K562 (cell line): ENCODE measurements around the gene ABCC1.

ENCODE experiments used
- BRCA1 ChIP-seq, 2 experiments: fragments of 450-650 bp in 1 of 2; sonication (generic) in 1 of 2; formaldehyde crosslinking in 1 of 2; IDR thresholded peaks; 2 replicates each; pipeline versions ENCODE4 v1.5.0 to v1.6.1; 2017 to 2020; ENCODE audit warnings: mild to moderate bottlenecking in 1 of 2, missing genetic modification reagents in 1 of 2
- POLR2AphosphoS5 ChIP-seq: IDR thresholded peaks from 2 replicates; pipeline ENCODE4 v1.6.1; 2011; ENCODE audit warnings: mild to moderate bottlenecking, low read depth, low read length, moderate library complexity; ENCODE audit not compliant: control insufficient read depth, insufficient read depth
- ZNF696 ChIP-seq: fragments of 250-450 bp; sonication (Bioruptor Pico); conservative IDR thresholded peaks from 2 replicates; pipeline ENCODE4 v1.4.0; 2020; ENCODE audit warnings: mild to moderate bottlenecking, moderate library complexity
- TF ChIP-seq, protein P1 (sequence below): fragments of 450-650 bp; IDR thresholded peaks from 2 replicates; pipeline ENCODE4 v1.6.1; 2016; ENCODE audit warnings: borderline replicate concordance
- TF ChIP-seq, protein P2 (sequence below): sonication (generic); formaldehyde crosslinking; IDR thresholded peaks from 2 replicates; pipeline ENCODE4 v1.8.1; 2022; ENCODE audit warnings: missing genetic modification reagents

DNA sequence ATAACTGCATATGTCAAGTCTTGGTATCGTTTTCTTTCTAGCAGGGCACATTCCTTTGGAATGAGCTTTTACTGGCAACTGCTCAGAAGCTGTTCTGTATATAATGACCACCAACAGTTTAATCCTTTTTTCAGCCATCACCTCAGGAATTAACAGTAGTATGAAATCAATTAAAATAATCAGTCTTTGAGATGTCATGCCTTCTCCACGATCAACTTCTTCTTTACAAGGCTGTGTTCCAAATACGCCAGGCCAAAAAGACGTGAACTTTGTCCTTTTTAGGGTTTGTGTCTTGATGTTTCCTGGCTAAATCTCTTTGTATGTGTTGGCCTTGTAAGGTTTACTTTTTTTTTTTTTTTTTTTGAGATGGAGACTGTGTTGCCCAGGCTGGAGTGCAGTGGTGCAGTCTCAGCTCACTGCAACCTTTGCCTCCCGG lies 54.9 kb downstream of the ABCC1 start:
- TF ChIP-seq ZNF696 (no peak), BRCA1 (IDR thresholded peaks at IDR 0.05) (no peak), BRCA1 (CRISPR knock-in tag; IDR thresholded peaks at IDR 0.05) (no peak), POLR2AphosphoS5 (no peak)
- TF ChIP-seq, protein P1, sequence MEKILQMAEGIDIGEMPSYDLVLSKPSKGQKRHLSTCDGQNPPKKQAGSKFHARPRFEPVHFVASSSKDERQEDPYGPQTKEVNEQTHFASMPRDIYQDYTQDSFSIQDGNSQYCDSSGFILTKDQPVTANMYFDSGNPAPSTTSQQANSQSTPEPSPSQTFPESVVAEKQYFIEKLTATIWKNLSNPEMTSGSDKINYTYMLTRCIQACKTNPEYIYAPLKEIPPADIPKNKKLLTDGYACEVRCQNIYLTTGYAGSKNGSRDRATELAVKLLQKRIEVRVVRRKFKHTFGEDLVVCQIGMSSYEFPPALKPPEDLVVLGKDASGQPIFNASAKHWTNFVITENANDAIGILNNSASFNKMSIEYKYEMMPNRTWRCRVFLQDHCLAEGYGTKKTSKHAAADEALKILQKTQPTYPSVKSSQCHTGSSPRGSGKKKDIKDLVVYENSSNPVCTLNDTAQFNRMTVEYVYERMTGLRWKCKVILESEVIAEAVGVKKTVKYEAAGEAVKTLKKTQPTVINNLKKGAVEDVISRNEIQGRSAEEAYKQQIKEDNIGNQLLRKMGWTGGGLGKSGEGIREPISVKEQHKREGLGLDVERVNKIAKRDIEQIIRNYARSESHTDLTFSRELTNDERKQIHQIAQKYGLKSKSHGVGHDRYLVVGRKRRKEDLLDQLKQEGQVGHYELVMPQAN, result no peak
- TF ChIP-seq, protein P2, sequence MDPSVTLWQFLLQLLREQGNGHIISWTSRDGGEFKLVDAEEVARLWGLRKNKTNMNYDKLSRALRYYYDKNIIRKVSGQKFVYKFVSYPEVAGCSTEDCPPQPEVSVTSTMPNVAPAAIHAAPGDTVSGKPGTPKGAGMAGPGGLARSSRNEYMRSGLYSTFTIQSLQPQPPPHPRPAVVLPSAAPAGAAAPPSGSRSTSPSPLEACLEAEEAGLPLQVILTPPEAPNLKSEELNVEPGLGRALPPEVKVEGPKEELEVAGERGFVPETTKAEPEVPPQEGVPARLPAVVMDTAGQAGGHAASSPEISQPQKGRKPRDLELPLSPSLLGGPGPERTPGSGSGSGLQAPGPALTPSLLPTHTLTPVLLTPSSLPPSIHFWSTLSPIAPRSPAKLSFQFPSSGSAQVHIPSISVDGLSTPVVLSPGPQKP (CRISPR knock-in tag), result no peak
